Spleen (tissue), 11 donors: ENCODE measurements around the gene UBE2K. TPM values are rescaled to one million over a fixed set of nuclear protein-coding genes. Genes with fewer than 3 reads are reported as not detected.
"Not testable (repeated sequence)": the region's sequence is repeated elsewhere in the genome, so short reads cannot be mapped to it uniquely, and the experiment has no call there.

Source experiments
- DNase-seq: peaks from one replicate; pipeline ENCODE4 v3.0.0-alpha.2; 2020
- H3K27ac ChIP-seq, 8 donors: fragments of 200-600 bp; sonication (generic) in 7 of 8; 1 replicate in 4 of 8; 2 replicates in 4 of 8; pipeline versions ENCODE4 v1.5.0 to v1.8.0; 2016 to 2021; ENCODE audit warnings: inconsistent platforms in 4 of 8, mild to moderate bottlenecking in 4 of 8, moderate library complexity in 1 of 8
- H3K27me3 ChIP-seq, 7 donors: fragments of 200-600 bp; sonication (generic) in 6 of 7; replicated peaks in 1 of 7; 1 replicate in 4 of 7; 2 replicates in 3 of 7; pipeline versions ENCODE4 v1.5.0 to v1.8.0; 2016 to 2021; ENCODE audit warnings: inconsistent platforms in 3 of 7, mild to moderate bottlenecking in 1 of 7
- H3K36me3 ChIP-seq, 6 donors: fragments of 200-600 bp; sonication (generic) in 5 of 6; 1 replicate in 4 of 6; 2 replicates in 2 of 6; pipeline versions ENCODE4 v1.5.0 to v1.8.0; 2016 to 2021; ENCODE audit warnings: inconsistent platforms in 2 of 6
- H3K4me1 ChIP-seq, 6 donors: fragments of 200-600 bp; sonication (generic) in 5 of 6; 1 replicate in 3 of 6; 2 replicates in 3 of 6; pipeline versions ENCODE4 v1.5.0 to v1.8.0; 2016 to 2021; ENCODE audit warnings: inconsistent platforms in 3 of 6
- H3K4me3 ChIP-seq, 8 donors: fragments of 200-600 bp; sonication (generic) in 7 of 8; 1 replicate in 4 of 8; 2 replicates in 4 of 8; pipeline versions ENCODE4 v1.5.0 to v1.8.0; 2016 to 2021; ENCODE audit warnings: inconsistent platforms in 4 of 8, mild to moderate bottlenecking in 4 of 8, moderate library complexity in 2 of 8
- H3K9me3 ChIP-seq, 8 donors: fragments of 200-600 bp; sonication (generic) in 7 of 8; 1 replicate in 4 of 8; 2 replicates in 4 of 8; pipeline versions ENCODE4 v1.5.0 to v1.8.0; 2016 to 2021; ENCODE audit warnings: inconsistent platforms in 4 of 8
- CTCF ChIP-seq, 11 experiments: fragments of 200-600 bp in 7 of 11; fragments of 450-650 bp in 4 of 11; sonication (generic) in 4 of 11; IDR thresholded peaks in 8 of 11; conservative IDR thresholded peaks in 3 of 11; 1 replicate in 7 of 11; 2 replicates in 4 of 11; pipeline versions ENCODE4 v1.4.0 to v1.8.0; 2016 to 2021; ENCODE audit warnings: antibody characterized with exemption in 11 of 11, inconsistent platforms in 4 of 11, mild to moderate bottlenecking in 1 of 11
- POLR2A ChIP-seq, 3 donors: fragments of 450-650 bp; IDR thresholded peaks; one replicate each; pipeline ENCODE4 v1.5.1; 2017; ENCODE audit warnings: antibody characterized with exemption in 3 of 3, mild to moderate bottlenecking in 1 of 3
- POLR2AphosphoS5 ChIP-seq, 3 donors: sonication (generic); formaldehyde crosslinking; IDR thresholded peaks; one replicate each; pipeline ENCODE4 v1.5.1; 2017; ENCODE audit warnings: antibody characterized with exemption in 3 of 3
- WGBS, 5 donors: extraction: QIAGEN DNeasy Blood & Tissue Kit in 3 of 5; methylation state at CpG; one replicate each; pipeline versions ENCODE4 v1.1.5 to v1.1.7; 2013 to 2018; 5-methylcytosine and 5-hydroxymethylcytosine counted together
- intact Hi-C: fragments of 100-400 bp; cut with DNase I; formaldehyde crosslinking; loops from one replicate; pipeline ENCODE4 v1.15.0; 2023; ENCODE audit warnings: low total_unique reads
- polyA plus RNA-seq, 3 donors: library from polyadenylated mRNA; stranded (reverse); fragments of 200-250 nt; gene quantifications; one replicate each; pipeline ENCODE4 v1.2.1, GENCODE V29; 2013
- total RNA-seq, 7 donors: library from RNA; depleted of rRNA in 3 of 7; stranded (reverse); fragments of >200 nt in 3 of 7; fragmentation: NEBNext Ultra II Directional in 4 of 7; extraction: Animal tissue kit (Norgen Biotek cat#: 25700) in 4 of 7; gene quantifications; one replicate each; pipeline versions ENCODE4 v1.1.0 to v1.2.1, GENCODE V29; 2016 to 2021
- donor health status: healthy with polysubstance abuse.
- donor health status: DM: no; HTN: no; CAD: no; lungs with moderate emphysema.
- donor health status: DM: no; HTN: no; CAD: no.
- donor health status: Bipolar disorder and iron deficiency.
- donor health status: healthy.
- donor health status: DM: no; HTN: no; CAD: no.
- donor health status: DM: yes; HTN: yes; CAD: no.

UBE2K gene
- total and polyA plus RNA-seq, 10 donors = 22.7 to 48.8 (median 27.1) TPM

DNA sequence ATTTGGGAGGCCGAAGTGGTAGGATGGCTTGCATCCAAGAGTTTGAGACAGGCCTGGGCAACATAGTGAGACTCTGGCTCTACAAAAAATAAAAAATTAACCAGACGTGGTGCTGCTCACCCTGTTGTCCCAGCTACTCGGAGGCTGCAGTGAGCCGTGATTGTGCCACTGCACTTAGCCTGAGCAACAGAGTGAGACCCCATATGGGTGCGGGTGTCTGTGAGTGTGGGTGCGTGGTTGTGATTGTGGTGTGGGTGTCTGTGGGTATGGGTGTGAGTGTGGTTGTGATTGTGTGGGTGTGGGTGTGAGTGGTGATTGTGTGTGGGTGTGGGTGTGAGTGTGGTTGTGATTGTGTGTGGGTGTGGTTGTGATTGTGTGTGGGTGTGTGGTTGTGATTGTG is 114.6 kb downstream of the UBE2K start:
- intact Hi-C loops = no loop called here
- no peak overlapping the region for H3K27ac ChIP-seq
- 73 to 87% (median 83%) methylated on average over 6 of the region's 6 CpGs for WGBS, 5 donors
- no peaks in the 10 kb centered on the region for H3K9me3 ChIP-seq
- no peak for DNase-seq
- no peaks in the 10 kb centered on the region for H3K4me1 ChIP-seq
- no peaks in the 10 kb centered on the region for H3K36me3 ChIP-seq
- no peaks in the 10 kb centered on the region for H3K27me3 ChIP-seq
- no peak for TF ChIP-seq POLR2AphosphoS5 (IDR thresholded peaks at IDR 0.05)
- no peak for TF ChIP-seq POLR2A (IDR thresholded peaks at IDR 0.05)
- no peak for TF ChIP-seq CTCF (IDR thresholded peaks at IDR 0.05 in 8 of 11, conservative IDR thresholded peaks at IDR 0.05 in 3 of 11)
- no peak overlapping the region for H3K4me3 ChIP-seq

DNA sequence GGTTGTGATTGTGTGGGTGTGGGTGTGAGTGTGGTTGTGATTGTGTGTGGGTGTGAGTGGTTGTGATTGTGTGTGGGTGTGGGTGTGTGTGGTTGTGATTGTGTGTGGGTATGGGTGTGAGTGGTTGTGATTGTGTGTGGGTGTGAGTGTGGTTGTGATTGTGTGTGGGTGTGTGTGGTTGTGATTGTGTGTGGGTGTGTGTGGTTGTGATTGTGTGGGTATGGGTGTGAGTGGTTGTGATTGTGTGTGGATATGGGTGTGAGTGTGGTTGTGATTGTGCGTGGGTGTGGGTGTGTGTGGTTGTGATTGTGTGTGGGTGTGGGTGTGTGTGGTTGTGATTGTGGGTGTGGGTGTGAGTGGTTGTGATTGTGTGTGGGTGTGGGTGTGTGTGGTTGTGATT is 115.1 kb downstream of the UBE2K start:
- H3K4me1 ChIP-seq, H3K27ac ChIP-seq, DNase-seq, H3K36me3 ChIP-seq, H3K9me3 ChIP-seq, intact Hi-C loops, H3K27me3 ChIP-seq, H3K4me3 ChIP-seq: not testable (repeated sequence)
- WGBS, 5 donors = 0% methylated on average over 1 of the region's 1 CpG; no CpG with 5 or more reads in 2 of the 5 donors

DNA sequence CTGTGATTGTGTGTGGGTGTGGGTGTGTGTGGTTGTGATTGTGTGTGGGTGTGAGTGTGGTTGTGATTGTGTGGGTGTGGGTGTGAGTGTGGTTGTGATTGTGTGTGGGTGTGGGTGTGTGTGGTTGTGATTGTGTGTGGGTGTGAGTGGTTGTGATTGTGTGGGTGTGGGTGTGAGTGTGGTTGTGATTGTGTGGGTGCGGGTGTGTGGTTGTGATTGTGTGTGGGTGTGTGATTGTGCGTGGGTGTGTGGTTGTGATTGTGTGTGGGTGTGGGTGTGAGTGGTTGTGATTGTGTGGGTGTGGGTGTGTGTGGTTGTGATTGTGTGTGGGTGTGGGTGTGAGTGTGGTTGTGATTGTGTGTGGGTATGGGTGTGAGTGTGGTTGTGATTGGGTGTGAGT is 115.8 kb downstream of the UBE2K start:
- WGBS, 5 donors = 9 to 61% (median 33%) methylated on average over 2 of the region's 2 CpGs

GRCh38 chr4:39814403-39815185 is 116.7 kb downstream of the UBE2K start:
- H3K36me3 ChIP-seq = no peaks in the 10 kb centered on the region
- TF ChIP-seq POLR2A (IDR thresholded peaks at IDR 0.05) (no peak), POLR2AphosphoS5 (IDR thresholded peaks at IDR 0.05) (no peak), CTCF (IDR thresholded peaks at IDR 0.05 in 8 of 11, conservative IDR thresholded peaks at IDR 0.05 in 3 of 11) (no peak)
- no peak for DNase-seq
- no peaks in the 10 kb centered on the region for H3K27me3 ChIP-seq
- H3K4me1 ChIP-seq = no peaks in the 10 kb centered on the region
- intact Hi-C loops = no loop called here
- H3K27ac ChIP-seq = peak overlapping the region in 1 of 8 donors; percentile 14
- no peaks in the 10 kb centered on the region for H3K9me3 ChIP-seq
- WGBS, 5 donors = 73 to 83% (median 81%) methylated on average over 7 of the region's 7 CpGs
- no peak overlapping the region for H3K4me3 ChIP-seq

More for the DNA sequence above, 115.8 kb downstream of the UBE2K start:
- DNase-seq, H3K27ac ChIP-seq, H3K9me3 ChIP-seq, H3K4me3 ChIP-seq, H3K36me3 ChIP-seq, intact Hi-C loops, H3K4me1 ChIP-seq, H3K27me3 ChIP-seq: not testable (repeated sequence)

GRCh38 chr4:39818646-39819045 is 120.7 kb downstream of the UBE2K start:
- DNase-seq = no peak
- no peaks in the 10 kb centered on the region for H3K4me1 ChIP-seq

More at GRCh38 chr4:39818646-39819045, 120.7 kb downstream of the UBE2K start:
- intact Hi-C loops = no loop called here
- TF ChIP-seq CTCF (IDR thresholded peaks at IDR 0.05 in 8 of 11, conservative IDR thresholded peaks at IDR 0.05 in 3 of 11) (no peak), POLR2AphosphoS5 (IDR thresholded peaks at IDR 0.05) (no peak)
- peaks cover 0 to 14% (median 2%) of the 10 kb centered on the region in 6 donors for H3K36me3 ChIP-seq
- no peaks in the 10 kb centered on the region for H3K27me3 ChIP-seq
- H3K27ac ChIP-seq = no peak overlapping the region
- no peak overlapping the region for H3K4me3 ChIP-seq
- WGBS, 5 donors = 81 to 98% (median 88%) methylated on average over 5 of the region's 5 CpGs
- no peaks in the 10 kb centered on the region for H3K9me3 ChIP-seq
